ENCODE measurements around the gene BRF1.
A peak's percentile ranks its signal among the peaks of the same experiment; 100 is the strongest.

Gene BRF1

DNA sequence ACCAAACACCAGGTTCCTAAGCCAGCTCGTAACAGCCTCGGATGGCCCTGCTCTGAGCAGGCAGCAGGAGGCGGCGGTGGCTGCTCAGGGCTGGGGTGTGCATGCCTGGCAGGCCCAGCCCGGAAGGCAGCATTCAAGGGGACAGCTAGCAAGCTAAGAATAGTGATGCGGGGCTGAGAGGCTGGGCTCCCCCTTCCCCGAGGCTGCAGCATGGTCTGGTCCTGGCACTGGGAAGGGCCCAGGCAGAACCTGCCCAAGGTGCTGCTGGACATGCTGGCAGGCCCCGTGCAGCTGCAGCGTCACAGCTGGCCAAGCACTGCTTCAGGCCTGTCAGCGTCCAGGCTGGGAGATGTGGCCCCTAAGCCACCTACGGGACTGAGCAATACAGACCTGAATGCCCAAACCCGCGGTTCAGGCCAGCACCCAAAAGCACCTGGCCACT is 93.3 kb downstream of the BRF1 start:
- DNase-seq, result no peak

DNA sequence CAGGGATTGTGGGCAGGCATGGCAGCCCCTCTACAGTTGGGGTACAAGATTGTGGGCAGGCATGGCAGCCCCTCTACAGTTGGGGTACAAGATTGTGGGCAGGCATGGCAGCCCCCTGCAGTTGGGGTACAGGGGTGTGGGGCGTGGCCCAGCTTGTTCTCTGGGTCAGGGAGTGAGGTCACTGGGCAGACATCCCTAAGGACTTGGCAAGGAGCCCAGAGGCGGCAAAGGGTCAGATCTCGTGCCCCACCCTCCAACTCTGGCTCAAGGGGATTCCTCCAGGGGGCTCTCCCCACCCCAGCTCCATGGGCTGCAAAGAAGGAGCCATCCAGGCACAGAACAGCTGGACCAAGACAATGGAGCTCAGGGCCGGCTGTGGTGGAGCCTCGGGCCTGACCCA is 93.9 kb downstream of the BRF1 start:
- no peak for DNase-seq

DNA sequence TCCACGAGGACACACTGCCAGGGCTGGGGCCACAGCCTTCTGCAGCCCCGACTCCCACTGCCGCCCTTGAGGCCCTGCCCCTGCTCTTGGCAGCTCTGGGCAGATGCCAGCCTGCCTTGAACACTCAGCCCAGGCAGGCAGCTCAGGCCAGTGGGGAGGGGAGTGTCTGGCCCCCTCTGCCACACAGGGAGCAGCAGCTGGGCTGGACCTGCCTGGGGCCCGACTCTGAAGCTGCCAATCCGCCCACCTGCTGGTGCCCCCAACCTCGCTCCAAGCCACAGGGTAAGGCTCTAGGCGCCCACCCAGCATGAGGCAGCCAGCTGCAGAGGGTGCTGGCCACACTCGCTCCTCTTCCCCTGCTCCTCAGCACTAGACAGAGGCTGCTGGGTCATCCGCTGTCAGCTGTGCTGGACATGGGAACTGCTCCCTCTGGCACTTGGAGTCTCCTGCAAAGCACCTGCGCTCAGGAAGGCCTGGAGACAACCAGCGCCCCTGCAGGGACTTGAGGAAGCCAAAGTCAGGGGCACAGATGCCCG is 95.1 kb downstream of the BRF1 start:
- DNase-seq, result peak in 1 of 2 experiments; percentile 21

DNA sequence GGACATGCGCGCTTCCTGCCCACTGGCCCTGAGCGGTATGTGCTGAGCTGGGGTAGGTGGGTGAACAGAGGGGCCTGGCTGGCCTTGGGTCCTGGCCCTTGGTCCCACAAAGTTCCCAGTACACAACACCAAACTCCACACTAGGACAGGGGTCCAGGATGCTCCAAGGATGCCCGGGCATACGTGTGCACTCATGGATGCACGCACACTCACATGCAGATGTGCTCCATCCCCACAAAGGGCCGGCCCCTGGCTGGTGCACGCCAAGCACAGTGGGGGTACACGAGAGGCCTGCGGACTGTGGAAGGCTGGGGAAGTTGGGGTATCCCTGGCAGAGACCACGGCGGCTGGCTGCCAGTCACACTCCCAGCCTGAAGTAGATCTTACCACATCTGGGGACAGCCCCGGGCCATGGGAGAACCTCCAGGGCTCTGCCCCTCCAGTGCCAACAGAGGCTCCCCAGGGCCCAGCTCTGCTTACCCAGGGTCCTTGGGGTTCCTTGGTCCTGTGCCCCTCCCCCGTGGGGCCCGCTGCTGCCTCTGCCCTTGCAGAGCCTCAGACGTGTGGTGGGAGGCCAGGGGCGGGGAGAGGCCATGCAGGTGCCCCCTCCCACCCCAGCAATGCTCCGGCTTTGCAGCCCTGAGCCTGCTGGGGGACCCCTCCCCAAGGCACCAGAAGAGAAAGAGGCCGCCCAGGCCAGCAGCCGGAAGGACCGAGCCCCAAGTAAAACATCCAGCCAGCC is 95.7 kb downstream of the BRF1 start:
- no peak for DNase-seq

DNA sequence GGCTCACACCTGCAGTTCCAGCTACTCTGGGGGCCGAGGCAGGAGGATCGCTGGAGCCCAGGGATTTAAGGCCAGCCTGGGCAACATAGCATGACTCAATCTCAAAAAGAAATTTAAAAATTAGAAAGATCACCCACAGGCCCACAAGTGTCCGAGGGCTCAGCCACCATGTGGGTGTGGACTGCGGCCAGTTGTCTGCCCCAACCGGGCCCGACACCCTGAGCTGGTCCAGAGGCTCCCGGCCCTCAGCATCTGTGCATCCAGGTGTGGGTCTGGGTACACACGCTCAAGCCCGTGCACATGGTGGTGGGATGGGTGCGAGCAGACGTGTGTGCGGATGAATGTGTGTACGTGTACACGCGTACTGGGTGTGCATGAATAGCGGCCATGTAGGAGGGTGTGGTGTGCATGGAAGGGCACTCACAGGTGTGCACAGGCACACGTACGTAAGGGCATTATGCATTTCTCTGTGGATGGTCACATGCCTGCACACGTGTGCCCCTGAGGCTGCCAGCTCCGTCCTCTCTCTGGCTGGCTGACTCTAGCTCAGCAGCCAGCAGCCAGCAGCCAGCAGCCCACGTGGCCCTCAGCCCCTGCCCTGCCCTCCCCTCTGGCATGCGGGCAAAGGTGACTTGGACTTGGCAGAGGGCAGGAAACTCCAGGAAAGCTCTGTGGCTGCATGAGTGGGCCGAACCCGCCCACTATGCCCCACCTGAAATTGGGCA is 96.4 kb downstream of the BRF1 start:
- DNase-seq, result no peak

DNA sequence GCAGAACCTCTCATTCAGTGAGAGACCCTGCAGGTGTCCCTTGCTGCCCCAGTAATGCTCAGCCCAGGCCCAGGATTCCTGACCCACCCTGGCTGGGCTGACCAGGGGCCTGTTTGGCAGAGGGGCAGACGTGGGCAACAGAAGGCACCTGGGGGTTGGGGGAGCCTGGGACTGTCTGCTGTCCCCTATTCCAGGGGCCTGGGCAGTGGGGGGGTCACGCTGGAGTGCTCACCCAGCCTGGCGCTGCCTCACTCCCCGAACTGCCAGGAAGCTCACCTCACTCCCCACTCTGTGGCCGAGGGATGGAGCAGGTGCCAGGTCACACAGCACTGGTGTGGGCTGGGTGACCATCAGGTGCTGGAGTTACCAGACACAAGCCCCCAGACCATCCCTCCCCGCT is 97.1 kb downstream of the BRF1 start:
- no peak for DNase-seq

DNA sequence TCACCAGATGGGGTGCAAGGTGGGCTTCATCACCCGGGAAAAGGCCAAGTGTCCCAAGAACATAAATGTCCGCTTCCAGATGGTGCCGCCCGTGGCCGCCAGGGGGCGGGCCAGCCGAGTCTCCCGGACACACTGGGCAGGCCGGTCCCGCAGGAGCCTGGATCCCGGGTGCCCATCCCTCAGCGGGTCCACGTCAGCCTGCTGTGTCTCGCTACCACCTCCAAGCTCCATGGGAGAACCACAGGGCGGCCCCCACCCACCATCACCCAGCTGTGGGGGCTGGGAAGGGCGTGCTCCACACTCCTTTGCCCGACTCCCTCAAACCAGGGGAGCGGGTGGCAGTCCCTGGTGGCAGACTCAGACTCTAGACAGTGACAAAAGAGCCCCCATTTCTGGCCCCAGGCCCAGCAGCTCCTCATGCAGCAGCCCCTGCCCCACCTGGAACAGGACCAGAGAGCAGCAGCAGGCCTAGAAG is 97.7 kb downstream of the BRF1 start:
- DNase-seq, result peak in 1 of 2 experiments; percentile 49

DNA sequence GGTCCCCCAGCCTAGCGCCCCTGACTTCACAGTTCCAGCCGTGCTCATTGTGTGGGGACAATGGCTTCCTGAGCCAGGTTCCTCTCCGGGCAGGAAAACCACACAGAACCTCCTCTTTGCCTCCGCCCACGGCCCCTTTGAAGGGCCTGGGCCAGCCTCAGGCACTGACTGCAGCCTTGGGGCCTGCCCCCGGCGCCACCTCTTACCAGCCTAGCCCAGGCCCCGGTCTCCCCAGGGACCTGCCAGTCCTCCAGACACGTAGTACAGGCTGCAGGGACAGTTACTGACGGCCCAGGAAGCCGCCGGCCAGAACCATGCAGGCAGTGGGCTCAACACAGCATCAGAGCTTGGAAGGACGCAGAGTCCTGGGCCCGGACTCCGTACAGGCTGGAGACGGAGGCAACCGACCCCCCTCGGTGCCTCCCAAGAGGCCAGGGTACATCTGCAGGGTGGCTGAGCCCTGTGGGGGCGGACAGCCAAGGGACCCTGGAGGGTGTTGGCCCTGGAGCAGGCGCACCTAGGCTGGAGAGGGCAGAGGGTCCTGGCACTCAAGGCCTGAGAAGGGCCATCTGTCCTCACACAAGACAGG is 98.8 kb downstream of the BRF1 start:
- no peak for DNase-seq

DNA sequence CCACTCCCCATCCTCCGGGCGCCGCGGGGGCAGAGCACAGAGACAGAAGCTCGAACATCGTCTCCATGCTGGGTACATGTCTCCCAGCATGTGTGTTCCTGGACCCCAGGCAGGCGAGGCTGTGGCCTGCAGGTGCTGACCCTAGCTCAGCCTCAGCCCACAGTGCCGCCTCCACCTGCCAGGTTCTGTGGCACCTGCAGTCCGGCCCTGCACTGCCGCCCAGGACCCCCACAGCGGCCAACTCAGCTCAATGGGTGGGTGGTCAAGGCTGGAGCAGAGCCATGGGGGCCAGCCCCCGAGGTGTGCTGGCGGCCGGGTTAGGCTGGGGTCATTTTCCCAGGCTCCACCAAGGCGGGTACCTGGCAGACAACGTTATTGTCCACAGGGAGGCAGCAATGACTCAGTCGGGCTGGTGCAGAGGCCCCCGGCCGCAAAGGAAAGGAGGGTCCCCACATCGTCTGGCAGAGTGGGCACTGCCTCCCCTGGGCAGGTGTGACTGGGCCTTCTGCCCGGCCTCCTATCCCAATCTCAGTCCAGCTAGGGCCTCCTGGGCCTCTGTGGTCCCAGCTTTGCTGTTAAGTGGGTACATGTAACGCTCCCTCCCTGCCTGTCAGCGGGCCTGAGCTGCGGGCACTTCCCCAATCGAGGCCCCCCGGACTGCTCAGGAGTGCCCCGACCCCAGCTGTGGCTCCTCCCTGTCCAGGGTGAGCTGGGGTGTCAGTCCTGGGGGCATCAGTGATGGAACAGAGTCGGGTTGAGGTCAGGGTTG is 99.5 kb downstream of the BRF1 start:
- no peak for DNase-seq

DNA sequence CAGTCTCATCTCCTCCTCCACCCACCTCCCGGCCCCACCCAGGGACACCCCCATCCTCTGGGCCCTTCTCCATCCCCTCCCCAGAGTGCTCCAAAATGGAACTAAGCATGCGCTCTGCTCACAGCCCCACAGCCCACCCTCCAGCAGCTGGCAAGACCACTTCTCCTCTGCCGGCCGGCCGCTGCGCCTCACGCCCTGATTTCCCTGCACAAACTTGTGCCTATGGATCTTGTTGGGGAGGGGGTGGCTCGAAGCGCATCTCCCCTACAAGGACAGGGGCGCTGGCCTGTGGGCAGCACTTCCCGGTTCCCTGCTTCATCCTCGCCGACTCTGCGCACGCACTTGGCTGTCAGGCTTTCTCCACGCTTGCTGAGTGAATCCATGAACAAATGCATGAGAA is 100.2 kb downstream of the BRF1 start:
- no peak for DNase-seq

DNA sequence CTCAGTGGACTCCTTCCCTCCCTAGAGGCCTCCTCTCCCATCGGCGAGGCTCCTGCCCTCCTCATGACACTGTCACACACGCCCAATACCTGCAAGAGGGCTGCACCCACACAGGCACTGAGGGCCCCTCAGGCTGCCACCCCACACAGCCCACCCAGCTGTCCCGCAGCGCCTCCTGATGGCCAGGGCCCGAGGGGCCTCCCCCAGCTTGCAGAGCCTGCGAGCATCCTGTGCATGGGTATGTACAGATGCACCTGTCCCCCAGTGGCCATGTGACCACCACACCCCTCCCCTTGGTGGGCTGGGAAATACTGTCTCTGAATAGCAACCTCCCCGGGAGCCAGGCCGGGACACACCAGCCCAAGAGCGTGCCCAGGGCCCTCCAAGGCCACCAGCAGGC is 100.7 kb downstream of the BRF1 start:
- DNase-seq, result no peak

DNA sequence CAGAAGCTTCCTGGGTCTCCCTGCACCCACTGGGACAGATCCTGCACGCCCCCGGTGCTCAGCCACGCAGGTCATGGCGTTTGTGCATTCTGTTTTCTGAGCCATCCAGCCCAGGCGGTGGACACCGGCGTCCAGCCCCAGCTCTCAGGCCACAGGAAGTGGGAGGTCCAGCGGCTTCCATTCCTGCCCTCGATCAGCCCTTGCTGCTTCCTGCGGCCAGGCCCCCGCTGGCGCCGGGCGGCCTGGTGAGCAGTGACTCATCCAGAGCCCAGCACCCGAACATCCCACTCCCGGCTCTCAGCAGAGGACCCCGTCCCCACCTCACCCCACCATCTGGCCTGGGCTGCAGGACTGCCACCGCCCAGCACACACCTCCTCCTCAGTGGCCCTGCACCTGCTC is 101.7 kb downstream of the BRF1 start:
- DNase-seq, result no peak

DNA sequence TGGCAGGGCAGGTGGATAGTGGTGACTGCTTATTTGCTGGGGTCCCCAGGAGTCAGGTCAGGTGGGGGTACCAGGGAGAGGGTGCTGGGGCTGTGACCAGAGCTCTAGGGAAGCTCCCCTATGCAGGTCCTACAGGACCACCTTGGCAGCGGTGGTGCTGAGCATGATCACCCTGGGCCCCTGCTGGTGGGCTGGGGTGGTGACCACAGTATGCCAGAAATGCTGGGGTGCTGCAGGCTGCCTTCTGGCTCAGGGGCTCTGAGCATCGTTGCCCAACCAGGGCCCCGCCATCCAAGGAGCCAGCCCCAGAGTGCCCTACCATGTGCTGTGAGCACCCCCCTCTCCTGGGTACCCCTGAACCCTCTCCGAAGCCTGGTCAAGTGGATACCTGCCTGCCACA is 102.2 kb downstream of the BRF1 start:
- no peak for DNase-seq

DNA sequence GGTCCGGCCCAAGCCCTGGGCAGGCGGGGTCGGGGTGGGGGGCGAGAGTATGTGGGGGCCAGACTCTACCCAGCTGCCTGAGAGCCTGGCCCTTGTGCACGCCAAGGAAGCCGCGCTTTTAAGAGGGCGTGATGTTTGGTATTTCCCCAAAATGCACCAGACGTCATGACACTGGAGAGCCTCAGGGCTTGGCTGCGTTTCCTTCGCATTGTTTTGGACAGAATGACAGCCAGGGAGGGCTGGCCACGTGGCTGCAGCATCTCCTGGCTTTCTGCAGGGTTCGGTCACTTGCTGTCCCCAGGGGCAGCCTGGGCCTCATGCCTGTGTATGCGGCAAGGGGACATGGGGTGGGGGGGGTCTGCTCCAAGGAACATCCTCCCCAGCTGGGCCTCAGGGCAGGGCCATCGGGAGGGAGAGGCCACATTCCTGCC is 103.6 kb downstream of the BRF1 start:
- DNase-seq, result no peak

DNA sequence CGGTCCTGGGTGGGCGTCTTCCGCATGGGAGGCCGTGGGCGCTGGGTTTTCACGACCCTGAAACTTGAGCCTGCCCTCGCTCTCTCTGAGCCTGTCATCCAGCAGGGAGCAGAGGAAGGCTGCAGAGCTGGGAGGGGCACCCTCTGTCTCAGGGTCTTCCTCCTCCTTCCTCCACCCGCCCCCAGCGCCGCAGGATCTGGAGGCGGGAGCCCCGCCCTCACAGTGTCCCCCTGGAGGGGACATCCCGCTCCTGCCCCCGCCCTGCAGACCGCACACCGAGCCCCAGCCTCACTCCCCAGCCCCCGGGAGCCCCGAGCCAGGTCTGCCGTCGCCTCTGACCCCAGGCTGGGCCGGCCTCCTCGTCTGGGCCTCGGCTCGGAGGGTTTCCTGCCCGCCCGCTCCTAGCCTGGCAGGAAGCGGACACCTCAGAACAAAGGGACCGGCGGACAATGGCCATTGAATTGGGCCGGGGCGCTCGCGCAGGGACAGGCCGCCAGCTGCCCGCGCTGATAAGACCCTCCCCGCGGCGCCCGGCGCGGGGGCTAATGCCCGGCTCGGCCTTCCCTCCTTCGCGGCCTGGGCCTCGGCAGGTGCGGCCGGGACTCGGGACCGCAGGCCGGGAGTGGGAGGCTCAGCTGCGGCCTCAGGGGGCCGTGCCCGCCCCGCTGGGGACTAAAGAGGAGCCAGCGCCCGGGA is 104.4 kb downstream of the BRF1 start:
- DNase-seq, result no peak

DNA sequence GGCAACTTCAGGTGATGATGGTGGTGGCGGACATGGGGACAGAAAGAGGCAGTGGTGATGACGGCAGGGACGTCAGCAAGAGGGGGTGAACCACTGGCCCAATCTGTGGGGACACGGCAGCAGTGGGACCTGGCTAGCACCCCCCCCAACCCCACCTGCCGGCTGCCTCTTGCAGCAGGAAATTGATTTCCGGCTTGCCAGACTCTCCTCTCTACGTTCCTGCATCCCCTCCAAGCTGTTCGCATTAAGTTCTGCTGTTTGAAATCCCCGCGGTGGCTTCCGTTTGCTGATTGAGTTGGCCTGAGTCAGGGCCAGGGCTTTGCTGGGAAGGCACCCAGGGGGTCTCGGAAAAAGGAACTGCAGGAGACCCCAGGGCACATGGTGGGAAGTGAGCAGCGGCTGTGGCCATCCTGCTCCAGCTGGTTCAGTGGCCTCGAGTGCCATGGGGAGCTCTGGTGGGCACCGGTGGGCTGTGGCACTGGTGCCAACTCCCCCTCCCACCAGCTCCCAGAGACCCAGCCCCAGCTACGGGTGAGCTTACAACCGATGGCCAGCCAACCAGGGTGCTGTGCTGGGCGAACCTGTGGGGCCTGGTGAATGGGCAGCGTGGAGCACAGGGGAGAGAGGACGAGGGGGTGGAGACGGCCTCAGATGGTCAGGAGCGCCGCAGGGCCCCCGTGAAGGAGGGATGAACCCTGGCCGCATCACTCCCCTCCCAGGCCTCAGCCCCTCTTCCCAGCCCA is 105.1 kb downstream of the BRF1 start:
- DNase-seq, result no peak

DNA sequence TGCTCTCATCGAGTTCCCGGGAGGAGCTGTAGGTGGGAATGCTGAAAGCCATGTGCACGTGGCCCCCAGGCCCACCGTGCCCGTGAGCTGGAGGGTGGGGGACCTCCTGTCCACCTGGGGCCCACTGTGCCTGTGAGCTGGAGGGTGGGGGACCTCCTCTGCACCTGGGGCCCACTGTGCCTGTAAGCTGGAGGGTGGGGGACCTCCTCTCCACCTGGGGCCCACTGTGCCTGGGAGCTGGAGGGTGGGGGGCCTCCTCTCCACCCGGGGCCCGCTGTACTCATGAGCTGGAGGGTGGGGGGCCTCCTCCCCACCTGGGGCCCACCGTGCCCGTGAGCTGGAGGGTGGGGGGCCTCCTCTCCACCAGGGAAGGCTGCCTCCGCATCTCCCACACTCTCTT is 105.8 kb downstream of the BRF1 start:
- DNase-seq, result no peak

DNA sequence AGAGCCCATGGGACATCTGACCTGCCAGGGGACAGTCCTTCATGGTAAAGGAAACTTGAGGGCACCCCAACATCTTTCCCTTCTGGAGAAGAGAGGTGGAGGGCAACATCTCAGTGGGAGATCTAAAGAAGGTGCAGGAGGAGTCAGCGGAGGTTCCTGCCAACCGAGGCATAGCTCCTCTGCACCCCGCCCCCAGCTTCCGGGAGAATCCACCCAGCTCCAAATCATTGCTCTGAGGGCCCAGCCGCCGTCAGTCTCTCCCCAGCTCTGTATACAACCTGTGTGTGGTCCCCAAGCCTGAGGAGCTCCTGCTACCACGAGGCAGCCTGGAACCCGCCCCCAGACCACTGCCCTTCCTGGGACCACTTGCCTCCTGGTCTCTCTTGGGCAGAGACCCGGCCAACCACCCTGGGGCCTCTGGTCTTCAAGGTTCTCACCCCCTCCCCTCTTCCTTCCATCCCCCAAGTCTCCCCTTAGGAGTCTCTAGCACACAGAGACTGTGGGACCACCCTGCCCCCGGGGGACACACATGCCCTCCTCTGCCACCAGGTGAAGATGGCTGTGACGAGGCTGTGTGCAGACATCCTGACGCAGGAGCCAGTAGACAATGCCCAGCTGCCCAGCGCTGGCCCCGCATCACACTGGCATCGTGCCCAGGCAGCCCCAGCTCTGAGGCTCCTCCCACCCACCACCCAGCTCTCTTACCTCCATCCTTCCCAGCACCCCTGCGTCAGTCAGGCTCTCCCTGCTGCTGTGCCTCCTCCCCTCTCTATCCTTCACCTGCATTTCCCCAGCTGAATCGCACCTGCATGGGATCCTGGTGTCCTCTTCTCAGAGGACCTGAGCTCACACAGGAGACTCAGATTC is 106.7 kb downstream of the BRF1 start:
- DNase-seq, result peak; percentile 80 to 88

DNA sequence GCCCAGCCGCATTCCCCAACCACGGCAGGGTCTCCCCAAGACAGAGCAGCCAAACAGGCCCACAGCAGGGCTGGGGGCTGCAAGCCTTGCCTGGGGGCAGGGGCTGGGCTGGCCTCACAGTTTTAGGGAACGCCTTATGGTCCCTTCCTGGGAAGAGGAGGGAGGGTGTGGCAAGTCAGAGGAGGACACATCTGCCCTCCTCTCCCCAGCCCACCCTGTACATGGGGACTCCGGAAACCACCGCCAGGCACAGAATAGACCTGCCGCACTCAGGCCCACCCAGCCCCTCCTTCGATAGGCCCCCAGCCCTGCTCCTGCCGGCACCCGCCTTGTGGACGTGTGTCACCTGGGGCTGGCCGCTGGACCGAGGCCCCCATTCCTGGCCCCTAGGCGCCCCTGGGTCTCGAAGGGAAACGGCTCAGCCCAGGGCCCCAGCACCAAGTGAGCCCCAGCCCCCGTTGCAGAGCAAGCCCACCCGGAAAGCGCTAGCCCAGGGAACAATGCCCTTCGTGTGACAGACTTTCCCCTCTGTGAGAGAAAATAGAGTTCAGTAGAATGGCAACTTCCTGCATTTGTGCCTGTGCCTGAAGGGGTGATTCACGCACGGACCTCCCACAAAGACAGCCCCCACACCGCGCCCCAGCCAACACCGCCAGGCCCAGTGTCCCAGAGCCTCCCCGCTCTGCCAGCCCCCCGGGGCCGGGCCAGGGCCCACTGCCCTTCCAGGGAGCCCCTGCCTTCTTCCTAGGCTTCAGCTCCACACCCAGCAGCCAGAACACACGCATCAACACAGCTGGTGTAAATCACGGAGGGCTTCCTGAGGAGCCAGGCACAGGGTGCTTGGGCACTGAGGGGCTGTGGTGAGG is 107.7 kb downstream of the BRF1 start:
- DNase-seq, result no peak
